GM21529 (cell line): ENCODE measurements around the gene NOXA1.
A peak's percentile ranks its signal among the peaks of the same experiment; 100 is the strongest.

Experiments used
- ATAC-seq: cut with Tn5 transposase; IDR thresholded peaks from one replicate; pipeline ENCODE4 v1.9.1; 2021; ENCODE audit not compliant: unreplicated experiment

Gene NOXA1

GRCh38 chr9:137453643-137454081, 30.5 kb downstream of the NOXA1 start:
- peak; percentile 40 for ATAC-seq

GRCh38 chr9:137454145-137454596, 31.0 kb downstream of the NOXA1 start:
- ATAC-seq, result no peak

DNA sequence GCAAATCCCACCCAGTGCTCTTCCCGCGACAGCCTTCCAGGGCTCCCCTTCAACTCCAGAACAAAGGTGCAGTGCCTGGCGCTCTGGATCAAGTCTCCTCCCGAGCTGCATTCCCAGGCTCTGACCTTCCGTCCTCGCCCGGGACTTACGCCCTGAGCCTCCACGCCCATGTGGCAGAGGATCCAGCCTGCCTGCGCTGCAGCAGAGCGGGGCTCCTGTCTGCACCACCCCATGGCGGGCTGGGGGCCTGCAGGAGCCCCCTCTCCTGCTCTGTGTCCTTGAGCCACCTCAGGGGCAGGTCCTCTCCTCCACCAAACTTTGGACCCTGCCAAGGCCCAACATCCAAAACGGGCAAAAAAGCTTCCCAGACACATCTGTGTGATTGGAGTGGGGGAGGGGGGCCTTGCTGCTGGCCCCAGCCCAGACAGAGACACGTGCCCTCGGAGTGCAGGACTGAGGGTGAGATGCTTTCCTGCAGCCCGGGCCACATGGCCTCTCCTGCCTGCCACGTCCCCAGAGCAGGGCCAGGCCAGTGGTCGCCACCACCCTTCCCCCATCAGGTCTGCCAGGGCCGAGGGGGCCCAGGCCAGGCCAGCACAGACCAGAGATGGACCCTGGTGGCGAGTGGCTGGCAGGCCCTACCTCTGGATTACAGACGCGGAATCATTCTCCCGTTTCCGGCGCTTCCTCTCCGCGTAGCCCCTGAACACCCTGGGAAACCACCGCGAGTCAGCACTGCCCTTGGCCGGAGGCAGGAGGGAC, 31.6 kb downstream of the NOXA1 start:
- no peak for ATAC-seq

GRCh38 chr9:137455359-137455991, 32.3 kb downstream of the NOXA1 start:
- ATAC-seq, result no peak

GRCh38 chr9:137456061-137456863, 33.1 kb downstream of the NOXA1 start:
- no peak for ATAC-seq

DNA sequence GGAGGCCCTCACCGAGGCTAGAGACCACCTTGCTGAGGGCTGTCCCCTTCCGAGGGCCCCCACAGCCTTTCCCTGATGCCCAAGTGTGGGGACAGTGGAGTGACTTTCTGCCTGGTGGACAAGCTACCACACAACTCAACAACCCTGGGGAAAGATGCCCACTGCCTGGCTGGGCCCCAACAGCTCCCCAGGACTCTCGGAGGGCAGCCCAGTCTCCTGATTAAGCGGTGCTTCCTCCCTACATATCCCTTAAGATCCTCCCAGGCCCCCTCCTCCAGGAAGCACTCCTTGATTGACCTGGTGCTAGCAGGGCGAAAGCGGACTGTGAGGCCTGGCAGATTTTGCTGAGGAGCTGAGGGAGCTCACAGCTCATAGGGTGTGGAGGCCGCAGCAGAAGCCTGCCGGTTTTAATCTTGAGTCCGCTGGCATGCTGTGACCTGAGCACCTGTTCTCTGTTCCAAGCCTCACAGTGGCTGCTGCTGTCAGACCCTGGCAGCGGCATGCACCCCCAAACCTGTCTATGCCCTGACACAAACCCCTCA, 33.7 kb downstream of the NOXA1 start:
- no peak for ATAC-seq

- no peak for ATAC-seq
Measured at GRCh38 chr9:137457406-137458193, 34.4 kb downstream of the NOXA1 start.

DNA sequence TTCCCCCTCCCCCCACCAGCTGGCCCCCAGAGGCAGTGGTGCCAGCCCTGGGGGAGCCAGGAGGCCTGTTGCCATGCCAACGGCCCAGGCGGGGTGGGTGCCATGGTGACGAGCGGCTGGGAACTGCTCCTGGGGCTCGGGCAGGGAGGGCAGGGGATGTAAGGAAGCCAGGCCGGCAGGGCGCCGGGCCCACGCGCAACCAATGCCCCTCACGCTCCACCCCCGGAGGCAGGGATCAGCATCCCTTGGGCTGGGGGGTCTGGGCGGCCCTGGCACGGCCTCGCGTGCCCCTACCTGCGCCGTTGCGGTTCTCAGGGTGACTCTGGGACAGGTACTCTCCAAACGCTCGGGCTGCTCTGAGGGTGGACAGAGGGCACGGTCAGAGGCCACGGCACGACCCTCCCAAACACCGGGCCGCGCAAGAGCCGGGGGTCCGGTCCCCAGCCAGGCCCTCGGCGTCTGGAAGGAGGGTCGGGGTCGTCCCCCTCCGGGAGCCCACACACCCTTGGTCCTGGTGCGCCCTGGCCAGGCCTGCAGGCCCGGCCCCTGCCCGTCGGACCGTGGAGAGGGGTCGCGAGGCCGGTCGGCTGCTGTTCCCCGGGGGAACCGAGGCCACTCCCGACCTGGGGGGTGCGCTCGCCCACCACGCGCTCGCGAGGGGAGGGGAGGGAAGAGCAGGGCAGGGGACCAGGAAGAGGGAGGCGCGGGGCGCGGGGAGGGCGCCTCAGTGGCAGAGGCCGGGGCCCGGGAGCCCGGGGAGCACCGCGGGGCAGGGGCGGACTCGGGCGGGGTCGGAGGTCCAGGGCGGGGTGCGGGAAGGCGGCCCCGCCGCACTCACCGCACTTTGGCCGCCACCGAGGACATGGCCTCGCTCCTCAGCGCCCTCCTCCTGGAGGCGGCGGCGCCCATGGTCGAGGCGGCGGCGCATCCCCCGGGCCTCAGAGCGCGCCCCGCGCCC, 35.3 kb downstream of the NOXA1 start:
- ATAC-seq, result peak; percentile 21

DNA sequence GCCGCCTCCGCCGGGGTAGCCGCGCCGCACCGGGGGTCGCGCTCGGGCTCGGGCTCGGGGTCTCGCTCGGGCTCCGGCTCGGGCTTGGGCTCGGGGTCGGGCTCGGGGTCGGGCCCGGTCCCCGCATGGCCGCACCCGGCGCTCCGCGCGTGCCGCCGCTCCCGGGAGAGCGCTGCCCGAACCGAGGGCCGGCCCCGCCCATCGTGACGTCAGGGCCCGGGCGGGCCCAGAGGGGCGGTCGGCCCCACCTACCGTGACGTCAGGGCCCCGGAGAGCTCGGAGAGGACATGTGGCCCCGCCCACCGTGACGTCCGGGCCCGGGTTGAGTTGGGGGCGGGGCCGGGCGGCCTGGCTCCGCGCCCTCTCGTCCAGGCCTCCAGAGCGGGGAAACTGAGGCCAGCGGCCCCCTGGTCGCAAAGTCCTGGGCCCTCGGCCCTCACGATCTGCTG, 36.0 kb downstream of the NOXA1 start, which contains the start of gene NSMF:
Gene NSMF, minus strand, starts transcription at position 183 of the 449 bp plus-strand sequence. CDS start 232 bp downstream, outside the sequence.
- ATAC-seq, result peak; percentile 61

DNA sequence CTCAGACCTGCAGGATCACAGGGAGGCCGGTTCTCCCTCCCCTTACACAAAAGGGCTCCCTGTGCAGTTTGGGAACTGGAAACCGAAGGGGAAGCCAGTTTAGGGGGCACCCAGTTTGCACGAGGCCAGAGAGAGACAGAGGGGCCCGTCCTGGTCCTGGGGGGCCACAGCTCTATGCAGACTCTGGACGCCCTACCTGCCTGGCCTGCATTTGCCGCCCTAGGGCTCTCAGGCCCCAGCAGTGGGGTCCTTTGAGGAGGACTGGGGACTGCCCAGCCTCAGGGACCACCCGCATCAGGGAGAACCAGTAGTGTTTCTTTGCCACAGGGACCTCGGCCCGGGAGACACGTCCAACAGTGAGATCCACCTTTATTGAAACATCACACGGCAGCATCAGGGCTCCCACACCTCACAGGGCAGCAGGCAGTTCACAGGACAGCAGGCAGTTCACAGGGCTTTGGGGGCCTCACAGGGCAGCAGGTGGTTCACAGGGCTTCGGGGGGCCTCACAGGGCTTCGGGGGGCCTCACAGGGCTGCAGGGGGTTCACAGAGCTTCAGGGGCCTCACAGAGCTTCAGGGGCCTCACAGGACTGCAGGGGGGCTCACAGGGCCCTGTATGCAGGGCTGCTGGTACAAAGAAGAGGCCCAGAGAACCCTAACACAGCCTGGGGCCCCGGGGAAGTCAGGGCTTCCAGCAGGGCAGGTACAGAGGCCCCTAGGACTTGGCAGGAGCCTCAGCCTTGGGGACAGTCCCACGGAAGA, 36.6 kb downstream of the NOXA1 start:
- ATAC-seq, result no peak

- ATAC-seq, result no peak
Measured at GRCh38 chr9:137460363-137461315, 37.4 kb downstream of the NOXA1 start.

DNA sequence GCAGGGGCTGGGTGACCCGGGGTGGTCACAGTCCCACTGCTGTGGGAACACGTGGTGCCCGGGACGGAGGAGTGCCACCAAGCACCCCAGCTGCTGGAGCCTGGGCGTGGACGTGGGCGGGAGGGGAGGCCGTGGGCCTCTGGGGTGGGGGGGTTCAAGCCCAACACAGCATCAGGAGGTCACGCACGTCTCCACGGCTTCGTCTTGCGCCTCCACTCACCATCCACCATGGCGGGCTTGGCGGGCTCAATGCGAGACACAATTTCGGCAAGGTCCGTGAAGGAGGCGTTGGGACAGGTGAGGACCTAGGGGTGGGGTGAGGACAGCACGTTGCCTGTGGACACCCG, 38.1 kb downstream of the NOXA1 start:
- ATAC-seq, result no peak

- no peak for ATAC-seq
Measured at GRCh38 chr9:137461663-137462395, 38.6 kb downstream of the NOXA1 start.

DNA sequence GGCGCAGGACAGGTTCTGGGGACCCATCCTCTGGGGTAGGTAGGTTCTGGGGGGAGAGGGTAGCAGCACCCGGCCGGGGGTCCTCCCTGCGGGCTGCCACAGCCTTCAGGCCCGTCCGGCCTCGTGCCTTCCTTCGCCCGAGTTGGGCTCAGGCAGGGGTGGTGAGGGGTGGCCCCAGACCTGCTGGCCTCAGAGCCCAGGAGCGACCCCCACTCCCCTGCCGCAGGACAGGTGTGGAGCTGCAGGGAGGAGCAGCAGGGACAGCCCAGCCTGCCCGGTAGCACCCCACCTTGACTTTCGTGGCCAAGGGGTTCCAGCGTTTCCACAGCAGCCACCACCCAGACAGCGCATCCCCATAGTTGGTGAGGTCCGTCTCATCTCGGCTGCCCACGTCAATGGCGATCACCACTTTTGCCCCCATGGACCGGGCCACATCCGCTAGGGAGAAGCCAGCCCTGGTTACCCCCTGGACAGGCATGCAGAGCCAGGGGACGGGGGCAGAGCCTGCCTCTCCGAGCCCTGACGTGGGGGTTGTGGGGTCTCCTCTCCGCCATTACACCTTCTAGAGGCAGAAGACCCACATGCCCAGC, 39.3 kb downstream of the NOXA1 start:
- ATAC-seq, result no peak

DNA sequence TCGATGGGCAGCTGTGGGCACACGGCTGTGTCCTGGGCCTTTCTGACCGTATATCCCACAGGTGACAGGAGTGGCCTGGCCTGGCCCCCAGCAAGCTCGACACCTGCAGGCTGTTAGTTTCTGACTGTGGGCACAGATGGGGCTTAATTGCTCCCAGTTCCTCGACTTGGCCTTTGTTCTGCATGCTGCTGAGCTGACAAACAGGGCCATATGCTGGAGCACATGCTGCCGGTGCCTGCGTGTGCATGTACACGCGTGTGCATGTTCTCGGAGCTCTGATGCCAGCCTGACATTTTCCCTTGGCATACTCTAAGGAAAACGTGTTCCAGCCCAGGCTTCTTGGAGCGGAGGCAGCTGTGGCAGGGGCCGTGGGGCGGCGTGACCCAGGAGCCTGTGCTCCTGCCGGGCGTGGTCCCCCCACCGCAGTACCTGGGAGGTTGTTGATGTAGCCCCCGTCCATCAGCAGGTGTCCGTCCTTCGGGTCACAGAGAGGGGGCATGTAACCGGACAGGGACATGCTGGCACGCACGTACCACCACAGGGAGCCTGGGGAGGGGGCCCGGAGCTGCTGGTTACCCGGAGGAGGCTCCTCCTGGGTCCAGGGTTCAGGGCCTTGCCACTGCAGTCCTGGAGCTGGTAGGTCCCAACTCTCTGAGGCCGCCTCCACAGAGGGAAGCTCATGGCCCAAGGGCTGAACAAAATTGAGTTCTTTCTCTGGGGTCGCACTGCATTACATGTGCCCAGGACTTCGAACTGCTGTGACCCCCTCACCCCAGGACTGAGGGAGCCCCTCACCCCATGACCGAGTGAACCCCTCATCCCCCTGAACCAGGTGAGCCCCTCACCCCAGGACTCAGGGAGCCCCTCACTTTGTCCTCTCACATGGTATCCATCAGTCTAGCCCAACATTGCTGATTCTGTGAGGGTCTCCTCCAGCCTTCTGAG, 40.1 kb downstream of the NOXA1 start:
- ATAC-seq, result no peak
